Neural cell (in vitro differentiated cells): ENCODE data around the gene PRND. TPM values are rescaled to one million over a fixed set of nuclear protein-coding genes. Genes with fewer than 3 reads are reported as not detected.

ENCODE experiments used
- H2AFZ ChIP-seq: fragments of 200-600, 300-800 bp; sonication (generic), shearing (Covaris generic); 2 replicates; pipeline ENCODE4 v1.6.0; 2014; ENCODE audit warnings: low read depth, mild to moderate bottlenecking, antibody characterized with exemption, low read length, moderate library complexity
- H3F3A ChIP-seq: fragments of 200-600 bp; shearing (Covaris generic); 2 replicates; pipeline ENCODE4 v1.6.1; 2016; ENCODE audit warnings: mild to moderate bottlenecking, moderate library complexity, mixed read lengths, antibody characterized with exemption, low read length; ENCODE audit not compliant: insufficient read depth, poor library complexity, severe bottlenecking
- H3K27ac ChIP-seq: fragments of 200-600, 300-800 bp; sonication (generic), shearing (Covaris generic); 2 replicates; pipeline ENCODE4 v1.5.1; 2014; ENCODE audit warnings: mild to moderate bottlenecking, low read length, moderate library complexity
- H3K27me3 ChIP-seq: fragments of 300-800, 200-600 bp; sonication (generic), shearing (Covaris generic); 2 replicates; pipeline ENCODE4 v1.6.0; 2014; ENCODE audit warnings: mild to moderate bottlenecking, low read depth, low read length, moderate library complexity; ENCODE audit not compliant: insufficient read depth
- H3K36me3 ChIP-seq: fragments of 300-800, 200-600 bp; sonication (generic), shearing (Covaris generic); 2 replicates; pipeline ENCODE4 v1.5.1; 2014; ENCODE audit warnings: mild to moderate bottlenecking, antibody characterized with exemption, low read length, moderate library complexity; ENCODE audit not compliant: insufficient read depth
- H3K4me2 ChIP-seq: fragments of 300-800, 200-600 bp; sonication (generic), shearing (Covaris generic); 2 replicates; pipeline ENCODE4 v1.6.0; 2014; ENCODE audit warnings: mild to moderate bottlenecking, low read length
- H3K4me3 ChIP-seq: fragments of 300-800, 200-600 bp; sonication (generic), shearing (Covaris generic); 2 replicates; pipeline ENCODE4 v1.5.1; 2014; ENCODE audit warnings: mild to moderate bottlenecking, low read length, moderate library complexity
- H3K79me2 ChIP-seq: fragments of 200-600 bp; shearing (Covaris generic); replicated peaks from 2 replicates; pipeline ENCODE4 v1.6.0; 2014; ENCODE audit warnings: mild to moderate bottlenecking, low read length, moderate library complexity; ENCODE audit not compliant: insufficient read depth
- H3K9ac ChIP-seq: fragments of 300-800, 200-600 bp; sonication (generic), shearing (Covaris generic); 2 replicates; pipeline ENCODE4 v1.6.1; 2016; ENCODE audit warnings: mild to moderate bottlenecking, low read length, mixed read lengths
- H3K9me2 ChIP-seq: fragments of 200-600 bp; shearing (Covaris generic); 2 replicates; pipeline ENCODE4 v1.6.1; 2016; ENCODE audit warnings: mild to moderate bottlenecking, low read length, mixed read lengths; ENCODE audit not compliant: insufficient read depth
- H3K9me3 ChIP-seq: fragments of 200-600, 300-800 bp; sonication (generic), shearing (Covaris generic); 2 replicates; pipeline ENCODE4 v1.6.1; 2016; ENCODE audit warnings: mild to moderate bottlenecking, mixed run types, low read length, moderate library complexity, mixed read lengths
- H4K20me1 ChIP-seq: fragments of 200-600 bp; shearing (Covaris generic); 2 replicates; pipeline ENCODE4 v1.6.1; 2016; ENCODE audit warnings: mild to moderate bottlenecking, mixed run types; ENCODE audit not compliant: insufficient read depth
- EP300 ChIP-seq: fragments of 450-650 bp; conservative IDR thresholded peaks from 2 replicates; pipeline ENCODE4 v1.6.1; 2014; ENCODE audit warnings: antibody characterized with exemption, mild to moderate bottlenecking, moderate library complexity; ENCODE audit not compliant: poor library complexity, severe bottlenecking
- EZH2 ChIP-seq: fragments of 200-600, 300-800 bp; shearing (Covaris generic), sonication (generic); IDR thresholded peaks from 2 replicates; pipeline ENCODE4 v1.6.1; 2014; ENCODE audit warnings: antibody characterized with exemption, low read length, borderline replicate concordance, mild to moderate bottlenecking; ENCODE audit not compliant: insufficient read depth, poor library complexity, severe bottlenecking
- MXI1 ChIP-seq: fragments of 450-650 bp; conservative IDR thresholded peaks from 2 replicates; pipeline ENCODE4 v1.6.1; 2014; ENCODE audit warnings: antibody characterized with exemption, mild to moderate bottlenecking; ENCODE audit not compliant: poor library complexity, severe bottlenecking
- POLR2AphosphoS5 ChIP-seq: IDR thresholded peaks from 2 replicates; pipeline ENCODE4 v1.6.1; 2012
- RAD21 ChIP-seq: fragments of 450-650 bp; conservative IDR thresholded peaks from 2 replicates; pipeline ENCODE4 v1.6.1; 2014; ENCODE audit warnings: antibody characterized with exemption, mild to moderate bottlenecking, moderate library complexity
- REST ChIP-seq: IDR thresholded peaks from 2 replicates; pipeline ENCODE4 v1.6.1; 2012; ENCODE audit warnings: borderline replicate concordance
- SMC3 ChIP-seq: fragments of 450-650 bp; conservative IDR thresholded peaks from 2 replicates; pipeline ENCODE4 v1.6.1; 2014; ENCODE audit warnings: antibody characterized with exemption, mild to moderate bottlenecking, moderate library complexity; ENCODE audit not compliant: poor library complexity
- TAF1 ChIP-seq: IDR thresholded peaks from 2 replicates; pipeline ENCODE4 v1.6.1; 2012; ENCODE audit warnings: low read depth
- polyA plus RNA-seq: library from polyadenylated mRNA; depleted of rRNA; stranded (reverse); fragments of >200 nt; gene quantifications from 2 replicates; pipeline ENCODE4 v1.2.3, GENCODE V29; 2014
- TF ChIP-seq, protein P1 (sequence below): fragments of 450-650 bp; IDR thresholded peaks from 2 replicates; pipeline ENCODE4 v1.5.1; 2014; ENCODE audit warnings: antibody characterized with exemption, mild to moderate bottlenecking, moderate library complexity; ENCODE audit not compliant: poor library complexity, severe bottlenecking

PRND gene
- polyA plus RNA-seq, 1 donor from 2014 or later = not detected

- no peak overlapping the region for H3K9ac ChIP-seq
- no peaks in the 10 kb centered on the region for H3K9me3 ChIP-seq
- H4K20me1 ChIP-seq = no peaks in the 10 kb centered on the region
- TF ChIP-seq, protein P1, sequence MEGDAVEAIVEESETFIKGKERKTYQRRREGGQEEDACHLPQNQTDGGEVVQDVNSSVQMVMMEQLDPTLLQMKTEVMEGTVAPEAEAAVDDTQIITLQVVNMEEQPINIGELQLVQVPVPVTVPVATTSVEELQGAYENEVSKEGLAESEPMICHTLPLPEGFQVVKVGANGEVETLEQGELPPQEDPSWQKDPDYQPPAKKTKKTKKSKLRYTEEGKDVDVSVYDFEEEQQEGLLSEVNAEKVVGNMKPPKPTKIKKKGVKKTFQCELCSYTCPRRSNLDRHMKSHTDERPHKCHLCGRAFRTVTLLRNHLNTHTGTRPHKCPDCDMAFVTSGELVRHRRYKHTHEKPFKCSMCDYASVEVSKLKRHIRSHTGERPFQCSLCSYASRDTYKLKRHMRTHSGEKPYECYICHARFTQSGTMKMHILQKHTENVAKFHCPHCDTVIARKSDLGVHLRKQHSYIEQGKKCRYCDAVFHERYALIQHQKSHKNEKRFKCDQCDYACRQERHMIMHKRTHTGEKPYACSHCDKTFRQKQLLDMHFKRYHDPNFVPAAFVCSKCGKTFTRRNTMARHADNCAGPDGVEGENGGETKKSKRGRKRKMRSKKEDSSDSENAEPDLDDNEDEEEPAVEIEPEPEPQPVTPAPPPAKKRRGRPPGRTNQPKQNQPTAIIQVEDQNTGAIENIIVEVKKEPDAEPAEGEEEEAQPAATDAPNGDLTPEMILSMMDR = no peak
- TF ChIP-seq MXI1 (no peak), EP300 (no peak)
- H3K4me2 ChIP-seq = no peak overlapping the region
- H3K27ac ChIP-seq = no peak overlapping the region
- H3K4me3 ChIP-seq = no peak overlapping the region
- no peaks in the 10 kb centered on the region for H3K79me2 ChIP-seq
- no peaks in the 10 kb centered on the region for H3K27me3 ChIP-seq
- H3K9me2 ChIP-seq = no peaks in the 10 kb centered on the region
- H2AFZ ChIP-seq = no peak overlapping the region
- H3F3A ChIP-seq = no peaks in the 10 kb centered on the region
- no peaks in the 10 kb centered on the region for H3K36me3 ChIP-seq
Measured at GRCh38 chr20:4694076-4694475, 27.6 kb upstream of the PRND start.

- no peak overlapping the region for H3K9ac ChIP-seq
- no peaks in the 10 kb centered on the region for H3K9me2 ChIP-seq
- H3K9me3 ChIP-seq = no peaks in the 10 kb centered on the region
- TF ChIP-seq MXI1 (no peak), SMC3 (no peak), POLR2AphosphoS5 (no peak), REST (no peak), EZH2 (no peak), RAD21 (no peak), TAF1 (no peak), EP300 (no peak)
- TF ChIP-seq, protein P1 = no peak
- no peak overlapping the region for H3K4me2 ChIP-seq
- H2AFZ ChIP-seq = no peak overlapping the region
- no peaks in the 10 kb centered on the region for H4K20me1 ChIP-seq
- H3K27ac ChIP-seq = no peak overlapping the region
- no peak overlapping the region for H3K4me3 ChIP-seq
- no peaks in the 10 kb centered on the region for H3K27me3 ChIP-seq
- H3K36me3 ChIP-seq = no peaks in the 10 kb centered on the region
- no peaks in the 10 kb centered on the region for H3K79me2 ChIP-seq
- H3F3A ChIP-seq = no peaks in the 10 kb centered on the region
Measured at GRCh38 chr20:4697189-4697830, 24.4 kb upstream of the PRND start.
